Spleen (tissue), 7 donors: ENCODE data around the gene MIA2.

Experiments used
- CTCF ChIP-seq, 11 experiments: fragments of 200-600 bp in 7 of 11; fragments of 450-650 bp in 4 of 11; sonication (generic) in 4 of 11; IDR thresholded peaks in 8 of 11; conservative IDR thresholded peaks in 3 of 11; 1 replicate in 7 of 11; 2 replicates in 4 of 11; pipeline versions ENCODE4 v1.4.0 to v1.8.0; 2016 to 2021; ENCODE audit warnings: antibody characterized with exemption in 11 of 11, inconsistent platforms in 4 of 11, mild to moderate bottlenecking in 1 of 11
- POLR2A ChIP-seq, 3 donors: fragments of 450-650 bp; IDR thresholded peaks; one replicate each; pipeline ENCODE4 v1.5.1; 2017; ENCODE audit warnings: antibody characterized with exemption in 3 of 3, mild to moderate bottlenecking in 1 of 3
- donor health status: DM: no; HTN: no; CAD: no; lungs with moderate emphysema.
- donor health status: DM: no; HTN: no; CAD: no.
- donor health status: DM: no; HTN: no; CAD: no.

GRCh38 chr14:39318574-39318973 is 84.9 kb downstream of the MIA2 start:
- no peak for TF ChIP-seq CTCF (IDR thresholded peaks at IDR 0.05 in 8 of 11, conservative IDR thresholded peaks at IDR 0.05 in 3 of 11)
- TF ChIP-seq POLR2A (IDR thresholded peaks at IDR 0.05), result no peak
